GM21529 (cell line): Measurements from ENCODE around the gene MAP3K15.

Experiments
- ATAC-seq: cut with Tn5 transposase; IDR thresholded peaks from one replicate; pipeline ENCODE4 v1.9.1; 2021; ENCODE audit not compliant: unreplicated experiment

Gene MAP3K15

DNA sequence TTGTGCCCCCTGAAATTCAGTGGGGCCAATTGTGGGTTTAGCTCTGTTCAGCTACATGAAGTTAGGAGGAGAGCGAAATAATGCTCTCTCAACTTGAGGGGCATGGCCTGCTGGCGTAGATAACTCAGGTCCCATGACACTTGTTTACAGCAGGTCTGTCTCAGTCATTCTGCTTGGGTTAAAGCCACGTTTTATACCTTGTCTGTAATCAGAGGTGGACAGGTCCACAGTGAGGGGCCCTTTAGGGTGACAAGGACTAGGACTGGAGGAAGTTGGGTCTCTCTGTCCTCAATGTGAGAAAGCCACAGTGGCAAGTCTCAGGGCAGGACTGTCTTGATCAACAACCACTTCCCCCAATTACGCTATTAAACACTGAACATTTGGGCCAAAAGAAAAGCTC lies 122.6 kb downstream of the MAP3K15 start:
- no peak for ATAC-seq

DNA sequence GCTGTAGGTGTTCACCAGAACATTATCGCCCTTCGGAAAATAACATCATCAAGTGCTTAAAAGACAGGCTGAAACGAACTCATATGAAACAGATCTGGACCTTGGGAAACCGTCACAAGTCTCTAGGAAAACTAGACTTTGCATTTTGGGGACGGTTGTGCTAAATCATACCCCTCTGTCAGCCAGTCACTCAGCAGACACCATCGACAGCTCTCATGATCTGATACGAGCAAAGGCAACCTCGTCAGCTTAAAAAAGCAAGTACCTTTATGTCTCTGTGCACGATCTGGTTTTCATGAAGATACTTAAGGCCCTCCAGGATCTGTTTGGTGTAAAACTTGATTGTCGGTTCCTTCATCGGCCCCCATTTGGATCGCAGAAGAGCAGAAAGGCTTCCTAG lies 123.2 kb downstream of the MAP3K15 start:
- no peak for ATAC-seq

DNA sequence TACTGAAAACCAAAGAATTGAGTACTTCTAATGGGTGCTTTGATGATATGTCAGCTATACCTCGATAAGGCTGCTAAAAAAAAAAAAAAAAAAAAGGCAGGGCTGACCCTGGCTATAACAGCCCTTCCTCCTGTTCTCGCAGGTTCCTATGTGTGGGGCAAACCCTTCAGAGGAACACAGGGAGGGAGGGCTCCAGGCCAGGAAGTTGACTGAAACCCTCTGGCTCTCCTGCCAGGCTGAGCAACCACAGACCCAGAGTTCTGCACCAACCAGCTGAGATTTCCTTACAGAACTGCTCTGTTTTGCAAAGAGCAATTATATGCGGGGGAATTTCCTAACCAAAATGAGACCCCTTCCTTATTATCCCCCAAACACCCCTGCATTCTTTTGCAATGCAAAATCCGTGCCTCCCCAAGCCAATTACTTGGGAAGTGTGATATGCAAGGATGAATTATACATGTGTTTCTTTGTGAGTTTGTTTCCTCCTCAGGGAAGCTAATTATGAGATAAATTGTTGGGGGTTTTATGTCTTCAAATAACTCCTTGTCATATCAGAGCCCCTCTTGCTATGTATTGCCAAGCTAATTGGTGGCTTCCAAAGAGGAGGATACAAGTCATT lies 126.0 kb downstream of the MAP3K15 start:
- no peak for ATAC-seq

- no peak for ATAC-seq
Observed at GRCh38 chrX:19388741-19389140, 126.6 kb downstream of the MAP3K15 start.

DNA sequence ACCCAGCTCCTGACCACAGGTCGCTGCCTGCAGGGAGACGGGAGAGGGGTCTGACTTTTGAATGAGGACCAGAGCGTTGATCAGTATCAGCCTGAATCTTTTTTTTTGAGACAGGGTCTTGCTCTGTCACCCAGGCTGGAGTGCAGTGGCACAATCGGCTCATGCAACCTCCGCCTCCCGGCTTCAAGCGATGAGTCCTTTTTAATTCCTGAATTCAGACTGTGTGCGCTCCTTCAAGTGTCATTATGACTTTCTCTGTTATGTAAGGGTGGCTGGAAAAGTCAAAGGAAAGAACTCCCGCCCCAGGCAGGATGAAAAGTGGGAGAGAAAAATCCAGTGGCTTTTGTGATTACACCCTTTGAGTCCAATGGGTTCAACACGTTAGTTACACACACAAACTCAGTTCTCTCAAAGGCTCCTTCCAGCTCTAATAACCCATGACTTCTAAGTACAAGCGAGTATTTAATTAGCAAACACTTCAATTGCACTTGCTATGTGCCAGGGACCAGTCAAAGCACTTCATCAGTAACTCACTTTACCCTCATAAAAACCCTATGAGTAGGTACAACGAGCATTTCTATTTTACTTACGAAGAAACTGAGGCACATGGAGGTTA lies 127.1 kb downstream of the MAP3K15 start:
- no peak for ATAC-seq

GRCh38 chrX:19386679-19387078 lies 128.6 kb downstream of the MAP3K15 start:
- ATAC-seq, result no peak

GRCh38 chrX:19382555-19383145 lies 132.7 kb downstream of the MAP3K15 start:
- peak; percentile 53 for ATAC-seq

DNA sequence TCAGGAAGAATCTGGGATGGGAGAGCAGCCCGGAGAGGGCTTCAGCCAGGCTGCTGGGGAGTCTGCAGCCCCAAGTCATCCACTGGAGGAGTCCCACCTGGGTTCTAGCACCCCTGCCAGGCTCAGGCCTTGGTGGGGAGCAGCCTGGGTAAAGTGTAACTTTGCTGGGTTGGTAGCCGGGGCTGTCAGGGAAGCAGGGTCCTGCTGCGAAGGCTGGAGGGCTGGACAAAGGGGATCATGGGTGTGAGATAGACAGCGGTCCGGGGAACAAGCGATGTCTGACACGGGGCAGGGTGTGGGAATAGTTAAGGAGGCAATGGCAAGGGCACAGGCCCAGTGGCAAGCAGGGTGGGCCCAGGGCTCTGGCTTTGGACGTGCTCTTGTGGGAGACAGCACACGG lies 134.0 kb downstream of the MAP3K15 start:
- no peak for ATAC-seq

- no peak for ATAC-seq
Observed at GRCh38 chrX:19377799-19378198, 137.5 kb downstream of the MAP3K15 start.

DNA sequence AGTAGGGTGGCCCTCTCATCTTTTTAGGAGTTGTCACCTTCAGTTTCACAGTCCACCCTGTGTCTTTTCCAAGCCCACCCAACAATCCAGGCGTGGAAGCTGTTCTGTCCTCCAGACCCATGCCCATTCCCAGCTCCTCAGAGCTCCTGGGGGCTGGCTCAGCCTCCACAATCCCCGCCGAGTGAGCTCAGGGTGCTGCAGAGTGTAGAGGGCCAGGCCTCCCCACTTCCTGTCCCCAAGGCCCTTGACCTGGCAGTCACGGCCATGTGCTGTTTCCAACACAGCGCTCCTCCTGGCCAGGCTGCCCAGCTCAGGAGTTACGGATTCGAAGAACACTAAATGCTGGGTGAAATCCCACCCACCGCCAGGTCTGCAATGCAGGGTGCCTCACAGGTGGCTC lies 139.8 kb downstream of the MAP3K15 start:
- no peak for ATAC-seq

- no peak for ATAC-seq
Observed at GRCh38 chrX:19373351-19373891, 141.9 kb downstream of the MAP3K15 start.

DNA sequence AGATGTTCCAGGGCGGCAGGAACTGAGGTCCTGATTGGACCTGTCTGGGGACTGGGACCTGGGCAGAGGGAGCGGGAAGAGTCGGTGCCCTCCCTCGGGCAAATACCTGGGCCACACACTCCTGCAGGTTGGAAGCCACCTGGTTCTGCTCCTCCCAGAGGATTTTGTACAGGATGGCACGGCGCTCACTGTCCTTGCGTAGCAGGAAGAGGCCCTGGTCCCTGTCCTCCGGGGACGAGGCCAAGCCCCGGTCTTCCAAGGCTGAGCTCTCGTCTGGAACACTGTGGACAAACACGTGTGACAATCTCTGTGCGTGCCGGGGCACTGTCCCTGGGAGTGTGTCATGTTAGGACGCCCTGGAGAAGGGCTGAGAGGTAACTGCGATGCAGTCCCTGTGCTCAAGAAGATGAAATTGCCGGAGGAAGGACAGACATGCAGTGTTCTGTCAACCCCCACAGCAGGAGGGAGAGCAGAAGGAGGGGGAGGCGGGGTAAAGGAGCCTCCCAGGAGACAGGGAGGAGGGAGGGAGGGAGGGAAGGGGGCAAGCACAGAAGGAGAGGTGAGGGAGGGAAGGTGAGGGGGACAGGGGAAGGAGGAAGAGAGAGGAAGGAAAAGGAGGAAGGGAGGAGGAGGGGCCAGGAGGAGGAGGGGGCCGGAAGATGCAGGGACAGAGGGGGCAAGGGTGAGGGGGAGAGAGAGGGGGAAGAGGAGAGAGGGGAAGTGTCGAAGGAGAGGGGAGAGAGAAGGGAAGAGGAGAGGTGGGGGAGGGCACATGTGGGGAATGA lies 142.6 kb downstream of the MAP3K15 start:
- peak; percentile 36 for ATAC-seq

- peak; percentile 82 for ATAC-seq
Observed at GRCh38 chrX:19372170-19372546, 143.2 kb downstream of the MAP3K15 start.

- ATAC-seq, result no peak
Observed at GRCh38 chrX:19370061-19370460, 145.2 kb downstream of the MAP3K15 start.

DNA sequence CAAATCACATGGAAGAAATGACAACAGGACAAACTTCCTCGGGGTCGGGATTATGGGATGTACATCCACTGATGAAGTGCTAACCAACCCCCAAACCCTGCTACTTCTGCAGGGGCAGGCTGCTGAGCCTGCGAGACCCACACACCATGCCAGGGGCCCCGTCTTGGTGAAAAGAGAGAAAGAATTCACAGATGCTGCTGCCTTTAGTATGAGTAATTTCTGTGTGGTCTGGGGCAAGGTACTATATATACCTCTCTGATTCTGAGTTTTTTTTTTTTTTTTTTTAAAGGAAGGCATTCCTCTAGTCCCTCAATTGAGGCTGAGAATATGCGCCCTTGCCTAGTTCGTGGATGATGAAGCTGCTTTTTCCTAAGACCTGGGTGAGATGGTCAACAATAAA lies 146.7 kb downstream of the MAP3K15 start:
- ATAC-seq, result no peak

DNA sequence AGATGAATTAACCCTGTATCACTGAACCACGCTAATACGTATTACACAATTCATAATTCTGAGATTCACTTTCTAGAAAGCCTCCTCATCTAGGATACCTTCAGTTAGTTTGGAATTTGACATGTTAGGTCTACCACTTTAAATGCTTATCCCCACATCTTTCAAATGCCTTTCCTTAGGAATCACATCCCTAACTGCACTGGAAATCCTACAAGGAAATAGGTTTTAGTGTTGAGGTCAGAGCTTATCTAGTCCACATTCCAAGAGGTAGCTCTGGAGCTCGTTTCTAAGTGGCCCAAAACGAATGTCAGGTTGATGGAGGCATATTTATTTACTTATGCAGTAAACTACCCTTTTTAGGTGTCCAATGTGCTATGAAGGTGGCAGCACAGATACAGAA lies 153.6 kb downstream of the MAP3K15 start:
- ATAC-seq, result no peak

DNA sequence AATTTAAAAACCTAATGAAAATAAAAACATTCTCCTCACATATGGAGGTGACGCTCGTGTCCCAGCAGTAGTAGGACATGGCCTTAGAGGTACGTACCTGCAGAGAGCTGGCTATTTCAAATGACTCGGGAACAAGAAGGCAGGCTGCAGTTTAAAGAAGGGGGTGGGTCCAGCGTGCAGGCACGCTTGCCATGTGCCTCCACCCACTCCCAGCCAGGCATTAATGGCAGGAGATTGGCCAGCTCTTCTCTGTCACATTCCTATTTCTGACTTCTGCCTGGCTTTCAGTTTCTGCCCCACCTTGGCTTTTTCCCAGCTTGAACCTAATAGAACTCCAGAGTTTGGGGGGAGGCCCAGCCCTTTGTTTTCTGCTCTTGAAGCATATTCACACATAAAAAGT lies 154.4 kb downstream of the MAP3K15 start:
- ATAC-seq, result no peak

GRCh38 chrX:19358521-19358920 lies 156.8 kb downstream of the MAP3K15 start:
- ATAC-seq, result no peak

DNA sequence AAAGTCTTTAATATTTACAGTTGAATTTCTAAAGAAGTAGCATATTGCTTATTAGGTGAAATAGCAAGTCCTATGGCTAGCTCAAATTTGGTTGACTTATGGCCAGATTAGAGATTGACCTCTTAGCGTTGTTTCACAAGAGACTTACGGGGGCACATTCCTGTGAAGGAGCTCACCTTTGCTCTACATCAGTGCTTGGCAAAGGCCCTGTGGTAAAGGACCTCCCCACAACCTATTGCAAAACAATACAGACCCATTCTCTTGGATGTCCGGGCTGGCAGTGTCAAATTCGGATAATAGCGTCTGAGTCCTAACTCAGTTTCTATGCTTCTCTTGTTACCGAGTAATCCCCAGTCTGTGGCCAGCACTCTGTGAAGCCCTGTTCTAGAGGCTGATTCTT lies 160.7 kb downstream of the MAP3K15 start:
- ATAC-seq, result no peak

DNA sequence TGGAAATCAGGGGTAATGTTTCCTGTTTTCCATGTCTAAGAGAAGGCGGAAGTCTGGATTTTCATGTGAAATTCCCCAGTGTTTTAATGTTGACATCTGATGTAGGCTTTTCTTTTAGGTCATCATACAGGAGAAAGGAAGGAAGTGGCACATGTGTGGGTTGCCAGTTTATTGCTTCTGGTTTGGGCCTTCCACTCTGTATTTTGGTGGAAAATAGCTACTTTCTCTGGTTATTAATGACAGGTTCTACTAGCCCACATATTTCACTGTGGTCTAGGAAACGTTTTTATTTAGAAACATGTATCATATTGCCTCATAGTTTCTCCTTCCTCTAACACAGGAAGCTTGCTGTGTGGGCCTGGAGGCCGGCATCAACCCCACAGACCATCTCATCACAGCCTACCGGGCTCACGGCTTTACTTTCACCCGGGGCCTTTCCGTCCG lies 164.3 kb downstream of the MAP3K15 start:
- peak; percentile 94 for ATAC-seq

DNA sequence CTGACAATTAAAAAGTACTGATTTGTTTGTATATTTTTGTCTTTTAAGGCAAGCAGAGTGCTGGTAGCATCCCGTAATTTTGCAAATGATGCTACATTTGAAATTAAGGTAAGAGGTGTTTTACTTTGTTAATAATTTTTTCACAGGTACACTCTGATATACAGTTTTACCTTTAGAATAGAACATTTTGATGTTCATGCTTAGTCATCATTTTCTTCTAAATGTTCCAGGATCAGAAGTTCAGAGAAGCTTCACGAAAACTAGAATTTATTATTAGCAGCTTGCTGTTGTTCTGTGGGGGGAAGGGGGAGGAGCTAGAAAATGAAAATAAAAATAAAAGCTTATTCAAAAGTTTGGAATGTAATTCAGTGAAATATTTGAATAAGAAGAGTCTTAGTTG lies 166.0 kb downstream of the MAP3K15 start:
- no peak for ATAC-seq

GRCh38 chrX:19347916-19348315 lies 167.4 kb downstream of the MAP3K15 start:
- no peak for ATAC-seq
